CD4-positive, alpha-beta T cell (primary cell): ENCODE measurements around the gene OTOP2. TPM values are rescaled to one million over a fixed set of nuclear protein-coding genes. Genes with fewer than 3 reads are reported as not detected.

Experiments
- ATAC-seq: fragments of 200-7000 bp; cut with Tn5 transposase; one replicate; pipeline ENCODE4 v1.10.0; 2022; ENCODE audit warnings: mild to moderate bottlenecking; ENCODE audit not compliant: poor library complexity
- CTCF ChIA-PET: fragments of 350-600 bp; sonication (Branson Sonifier 250); formaldehyde crosslinking; loops from one replicate; lab custom pipeline; 2021; ENCODE audit warnings: antibody characterized with exemption, inconsistent platforms; lab: Charles Lee
- POLR2A ChIA-PET: fragments of 350-600 bp; sonication (Branson Sonifier 250); formaldehyde crosslinking; loops from one replicate; lab custom pipeline; 2021; ENCODE audit warnings: antibody characterized with exemption, inconsistent platforms; lab: Charles Lee
- DNase-seq, 14 experiments: peaks; one replicate each; pipeline ENCODE4 v3.0.0-alpha.2; 2013 to 2020; ENCODE audit warnings: mixed read lengths in 2 of 14
- H3K27ac ChIP-seq, 2 donors: one replicate each; pipeline versions ENCODE4 v1.5.1 to v1.7.0; 2013; ENCODE audit warnings: low read length in 2 of 2, low read depth in 1 of 2, mild to moderate bottlenecking in 1 of 2
- H3K27me3 ChIP-seq, 2 experiments: 1 replicate in 1 of 2; 2 replicates in 1 of 2; pipeline versions ENCODE4 v1.6.1 to v1.7.0; 2013; ENCODE audit warnings: low read length in 2 of 2, control low read depth in 1 of 2, mild to moderate bottlenecking in 1 of 2, moderate library complexity in 1 of 2; ENCODE audit not compliant: insufficient read depth in 2 of 2, control insufficient read depth in 1 of 2
- H3K36me3 ChIP-seq: one replicate; pipeline ENCODE4 v1.6.1; 2013; ENCODE audit warnings: low read length, control low read depth; ENCODE audit not compliant: insufficient read depth
- H3K4me1 ChIP-seq: one replicate; pipeline ENCODE4 v1.6.1; 2013; ENCODE audit warnings: low read length, control low read depth; ENCODE audit not compliant: insufficient read depth
- H3K4me3 ChIP-seq: one replicate; pipeline ENCODE4 v1.5.1; 2013; ENCODE audit warnings: mild to moderate bottlenecking, low read length, moderate library complexity
- H3K9me3 ChIP-seq, 2 experiments: 1 replicate in 1 of 2; 2 replicates in 1 of 2; pipeline versions ENCODE4 v1.6.1 to v1.7.0; 2013; ENCODE audit warnings: low read length in 2 of 2, mild to moderate bottlenecking in 2 of 2, control low read depth in 1 of 2, moderate library complexity in 1 of 2; ENCODE audit not compliant: control insufficient read depth in 1 of 2, insufficient read depth in 1 of 2
- H3K27ac Mint-ChIP-seq: one replicate; pipeline ENCODE4 v1.8.0; 2020; ENCODE audit warnings: mixed read lengths
- H3K27me3 Mint-ChIP-seq: one replicate; pipeline ENCODE4 v1.8.0; 2021; ENCODE audit warnings: mixed read lengths
- H3K36me3 Mint-ChIP-seq: one replicate; pipeline ENCODE4 v1.8.0; 2021; ENCODE audit warnings: low read depth, mixed read lengths
- H3K4me1 Mint-ChIP-seq: one replicate; pipeline ENCODE4 v1.8.0; 2021; ENCODE audit warnings: low read depth, mixed read lengths
- H3K4me3 Mint-ChIP-seq: one replicate; pipeline ENCODE4 v1.8.0; 2020; ENCODE audit warnings: mild to moderate bottlenecking, mixed read lengths
- H3K9me3 Mint-ChIP-seq: one replicate; pipeline ENCODE4 v1.8.0; 2020; ENCODE audit warnings: mixed read lengths
- CTCF ChIP-seq: fragments of 200-600 bp; IDR thresholded peaks from one replicate; pipeline ENCODE4 v1.8.0; 2022; ENCODE audit warnings: antibody characterized with exemption, mild to moderate bottlenecking
- intact Hi-C, 2 experiments: fragments of 100-400 bp; cut with DNase I in 1 of 2; cut with micrococcal nuclease in 1 of 2; formaldehyde crosslinking; loops; one replicate each; pipeline versions ENCODE4 v1.15.1 to v1.9.0; 2023 to 2025; cut with DNase I, micrococcal nuclease
- total RNA-seq, 174 experiments: library from RNA in 2 of 174; stranded (reverse) in 2 of 174; gene quantifications; one replicate each; pipeline ENCODE4 v1.2.3 and lab custom pipeline; 2021 to 2026

The OTOP2 gene
- total RNA-seq, 2 experiments from 2014 or later, result not detected

DNA sequence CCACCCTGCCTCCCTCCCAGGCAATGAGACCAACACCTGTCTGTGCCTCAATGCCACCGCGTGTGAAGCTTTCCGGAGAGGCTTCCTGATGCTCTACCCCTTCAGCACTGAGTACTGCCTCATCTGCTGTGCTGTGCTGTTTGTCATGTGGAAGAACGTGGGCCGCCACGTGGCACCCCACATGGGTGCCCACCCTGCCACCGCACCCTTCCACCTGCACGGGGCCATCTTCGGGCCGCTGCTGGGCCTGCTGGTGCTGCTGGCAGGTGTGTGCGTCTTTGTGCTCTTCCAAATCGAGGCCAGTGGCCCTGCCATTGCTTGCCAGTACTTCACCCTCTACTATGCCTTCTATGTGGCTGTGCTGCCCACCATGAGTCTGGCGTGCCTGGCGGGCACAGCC, 22.6 kb downstream of the OTOP2 start:
- intact Hi-C loops, result no loop called here
- CTCF ChIA-PET, result no interaction called here
- no peak for ATAC-seq

DNA sequence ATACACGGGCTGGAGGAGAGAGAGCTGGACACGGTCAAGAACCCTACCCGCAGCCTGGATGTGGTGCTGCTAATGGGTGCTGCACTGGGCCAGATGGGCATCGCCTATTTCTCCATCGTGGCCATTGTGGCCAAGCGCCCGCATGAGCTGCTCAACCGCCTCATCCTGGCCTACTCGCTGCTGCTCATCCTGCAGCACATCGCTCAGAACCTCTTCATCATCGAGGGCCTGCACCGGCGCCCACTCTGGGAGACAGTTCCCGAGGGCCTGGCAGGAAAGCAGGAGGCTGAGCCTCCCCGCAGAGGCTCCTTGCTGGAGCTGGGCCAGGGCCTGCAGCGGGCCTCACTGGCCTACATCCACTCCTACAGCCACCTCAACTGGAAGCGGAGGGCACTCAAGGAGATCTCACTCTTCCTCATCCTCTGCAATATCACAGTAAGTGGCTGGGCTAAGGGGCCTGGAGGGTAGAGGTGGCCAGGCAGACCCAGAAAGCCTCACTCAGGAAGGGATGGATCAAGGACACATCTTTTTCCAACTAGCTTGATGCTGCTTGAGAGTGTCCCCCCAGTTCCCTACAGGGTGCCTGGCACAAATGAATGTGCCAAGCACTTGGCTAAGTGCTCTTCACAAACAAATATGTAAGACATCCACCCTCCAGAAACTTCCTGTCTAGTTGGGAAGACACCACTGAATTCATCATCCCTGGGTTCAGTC, 23.1 kb downstream of the OTOP2 start:
- peaks cover 19% of the 10 kb centered on the region for H3K27me3 Mint-ChIP-seq
- H3K4me3 ChIP-seq, result no peak overlapping the region
- H3K4me1 Mint-ChIP-seq, result no peaks in the 10 kb centered on the region
- ChIA-PET CTCF (no interaction called here), POLR2A (no interaction called here)
- H3K4me1 ChIP-seq, result no peaks in the 10 kb centered on the region
- no peak overlapping the region for H3K4me3 Mint-ChIP-seq
- H3K27ac ChIP-seq, result no peak overlapping the region
- peaks cover 0 to 2% of the 10 kb centered on the region in 2 experiments for H3K27me3 ChIP-seq
- H3K36me3 Mint-ChIP-seq, result no peaks in the 10 kb centered on the region
- no peaks in the 10 kb centered on the region for H3K36me3 ChIP-seq
- intact Hi-C loops, result no loop called here
- no peak overlapping the region for H3K27ac Mint-ChIP-seq
- no peak for TF ChIP-seq CTCF
- H3K9me3 ChIP-seq, result peaks cover 0 to 3% of the 10 kb centered on the region in 2 experiments
- H3K9me3 Mint-ChIP-seq, result no peaks in the 10 kb centered on the region
- ATAC-seq (no peak), DNase-seq (no peak)

More for the DNA sequence above, 22.6 kb downstream of the OTOP2 start:
- H3K27me3 ChIP-seq, result peaks cover 0 to 2% of the 10 kb centered on the region in 2 experiments
- no peaks in the 10 kb centered on the region for H3K4me1 ChIP-seq
- H3K36me3 Mint-ChIP-seq, result no peaks in the 10 kb centered on the region
- peaks cover 25% of the 10 kb centered on the region for H3K27me3 Mint-ChIP-seq
- peaks cover 0 to 3% of the 10 kb centered on the region in 2 experiments for H3K9me3 ChIP-seq
- H3K27ac ChIP-seq, result no peak overlapping the region
- H3K27ac Mint-ChIP-seq, result no peak overlapping the region
- no peak overlapping the region for H3K4me3 ChIP-seq
- H3K36me3 ChIP-seq, result no peaks in the 10 kb centered on the region
- H3K9me3 Mint-ChIP-seq, result no peaks in the 10 kb centered on the region
- POLR2A ChIA-PET, result no interaction called here
- no peak for TF ChIP-seq CTCF
- no peak for DNase-seq
- H3K4me3 Mint-ChIP-seq, result no peak overlapping the region
- no peaks in the 10 kb centered on the region for H3K4me1 Mint-ChIP-seq

- CTCF ChIA-PET, result no interaction called here
These were observed 25.5 kb downstream of the OTOP2 start for GRCh38 chr17:74949455-74950115.

More at GRCh38 chr17:74949455-74950115, 25.5 kb downstream of the OTOP2 start:
- POLR2A ChIA-PET, result no interaction called here
- no peak overlapping the region for H3K4me3 Mint-ChIP-seq
- DNase-seq (no peak), ATAC-seq (no peak)
- Histone ChIP-seq H3K4me3 (no peak overlapping the region), H3K27ac (no peak overlapping the region), H3K36me3 (no peaks in the 10 kb centered on the region), H3K27me3 (no peaks in the 10 kb centered on the region), H3K9me3 (peaks cover 0 to 3% of the 10 kb centered on the region in 2 experiments), H3K4me1 (no peaks in the 10 kb centered on the region)
- H3K27ac Mint-ChIP-seq, result no peak overlapping the region
- peaks cover 10% of the 10 kb centered on the region for H3K27me3 Mint-ChIP-seq
- H3K36me3 Mint-ChIP-seq, result no peaks in the 10 kb centered on the region
- no peaks in the 10 kb centered on the region for H3K9me3 Mint-ChIP-seq
- intact Hi-C loops, result loop anchor here in 1 of 2 experiments (10.0 kb wide), 1 partner anchor 155 kb away; no protein-coding TSS in a partner anchor
- no peak for TF ChIP-seq CTCF
- no peaks in the 10 kb centered on the region for H3K4me1 Mint-ChIP-seq
